Astrocyte (in vitro differentiated cells and primary cell): ENCODE results near the gene LRRC4C. TPM values are rescaled to one million over a fixed set of nuclear protein-coding genes. Genes with fewer than 3 reads are reported as not detected.

Source experiments
- DNase-seq: peaks from one replicate; pipeline ENCODE4 v3.0.0-alpha.2; 2010; ENCODE audit warnings: low read depth
- FAIRE-seq: peaks from 2 replicates; lab custom pipeline; 2011; peaks lifted over from hg19 to GRCh38; lab: Jason Lieb, UNC
- H2AFZ ChIP-seq: 2 replicates; pipeline ENCODE4 v1.6.0; 2012; ENCODE audit warnings: low read depth, low read length, inconsistent platforms
- H3K27ac ChIP-seq: 2 replicates; pipeline ENCODE4 v1.5.1; 2011; ENCODE audit warnings: low read depth, low read length, inconsistent platforms
- H3K27me3 ChIP-seq: 2 replicates; pipeline ENCODE4 v1.6.0; 2011; ENCODE audit warnings: low read length, inconsistent platforms; ENCODE audit not compliant: insufficient read depth
- H3K36me3 ChIP-seq: 2 replicates; pipeline ENCODE4 v1.5.1; 2011; ENCODE audit warnings: low read length, inconsistent platforms; ENCODE audit not compliant: insufficient read depth
- H3K4me1 ChIP-seq: 2 replicates; pipeline ENCODE4 v1.5.1; 2011; ENCODE audit warnings: low read length, inconsistent platforms; ENCODE audit not compliant: insufficient read depth
- H3K4me2 ChIP-seq: 2 replicates; pipeline ENCODE4 v1.6.0; 2012; ENCODE audit warnings: low read length, inconsistent platforms
- H3K4me3 ChIP-seq: 2 replicates; pipeline ENCODE4 v1.5.1; 2011; ENCODE audit warnings: low read depth, mild to moderate bottlenecking, low read length, inconsistent platforms; ENCODE audit not compliant: insufficient read depth
- H3K79me2 ChIP-seq: 2 replicates; pipeline ENCODE4 v1.6.0; 2012; ENCODE audit warnings: mild to moderate bottlenecking, low read length, inconsistent platforms; ENCODE audit not compliant: insufficient read depth
- H3K9ac ChIP-seq: 2 replicates; pipeline ENCODE4 v1.6.0; 2012; ENCODE audit warnings: mild to moderate bottlenecking, low read length, inconsistent platforms
- H3K9me3 ChIP-seq: 2 replicates; pipeline ENCODE4 v1.5.1; 2012; ENCODE audit warnings: low read depth, mild to moderate bottlenecking, low read length, inconsistent platforms; ENCODE audit not compliant: insufficient read depth
- H4K20me1 ChIP-seq: 2 replicates; pipeline ENCODE4 v1.6.0; 2012; ENCODE audit warnings: low read length, inconsistent platforms; ENCODE audit not compliant: insufficient read depth
- H3K27ac Mint-ChIP-seq: one replicate; pipeline ENCODE4 v1.8.0; 2021; ENCODE audit warnings: mild to moderate bottlenecking, mixed read lengths; ENCODE audit not compliant: unreplicated experiment
- H3K27me3 Mint-ChIP-seq: one replicate; pipeline ENCODE4 v1.8.0; 2021; ENCODE audit warnings: low read depth, mixed read lengths; ENCODE audit not compliant: unreplicated experiment
- H3K36me3 Mint-ChIP-seq: one replicate; pipeline ENCODE4 v1.8.0; 2021; ENCODE audit warnings: low read depth, mixed read lengths; ENCODE audit not compliant: unreplicated experiment
- H3K4me1 Mint-ChIP-seq: one replicate; pipeline ENCODE4 v1.8.0; 2021; ENCODE audit warnings: low read depth, mixed read lengths; ENCODE audit not compliant: unreplicated experiment
- H3K4me3 Mint-ChIP-seq: one replicate; pipeline ENCODE4 v1.8.0; 2021; ENCODE audit warnings: mild to moderate bottlenecking, moderate library complexity, mixed read lengths; ENCODE audit not compliant: unreplicated experiment
- H3K9me3 Mint-ChIP-seq: one replicate; pipeline ENCODE4 v1.8.0; 2021; ENCODE audit warnings: mild to moderate bottlenecking, mixed read lengths; ENCODE audit not compliant: unreplicated experiment
- EZH2 ChIP-seq: IDR thresholded peaks from 2 replicates; pipeline ENCODE4 v1.6.1; 2012; ENCODE audit warnings: mild to moderate bottlenecking, low read length, inconsistent platforms; ENCODE audit not compliant: insufficient read depth
- total RNA-seq: library from RNA; stranded (reverse); gene quantifications from 2 replicates; pipeline ENCODE4 v1.2.1, GENCODE V29; 2021
- TF ChIP-seq, protein P1 (sequence below): IDR thresholded peaks from 2 replicates; pipeline ENCODE4 v1.5.1; 2011; ENCODE audit warnings: low read depth, mild to moderate bottlenecking, inconsistent platforms, low read length, moderate library complexity; ENCODE audit not compliant: insufficient read depth

LRRC4C gene
- total RNA-seq, 1 donor from 2014 or later, result 9.0 TPM

GRCh38 chr11:40190294-40190693 lies 1269.2 kb downstream of the LRRC4C start:
- no peak overlapping the region for H3K4me2 ChIP-seq
- H3K79me2 ChIP-seq, result no peaks in the 10 kb centered on the region
- H4K20me1 ChIP-seq, result no peaks in the 10 kb centered on the region
- Mint-ChIP-seq H3K27me3 (no peaks in the 10 kb centered on the region), H3K27ac (no peak overlapping the region), H3K4me3 (no peak overlapping the region), H3K9me3 (no peaks in the 10 kb centered on the region), H3K4me1 (peaks cover 16% of the 10 kb centered on the region), H3K36me3 (no peaks in the 10 kb centered on the region)
- no peak overlapping the region for H3K9ac ChIP-seq
- H3K36me3 ChIP-seq, result no peaks in the 10 kb centered on the region
- H3K4me3 ChIP-seq, result no peak overlapping the region
- H2AFZ ChIP-seq, result no peak overlapping the region
- FAIRE-seq (no peak), DNase-seq (no peak)
- H3K27me3 ChIP-seq, result no peaks in the 10 kb centered on the region
- no peak for TF ChIP-seq EZH2
- TF ChIP-seq, protein P1, sequence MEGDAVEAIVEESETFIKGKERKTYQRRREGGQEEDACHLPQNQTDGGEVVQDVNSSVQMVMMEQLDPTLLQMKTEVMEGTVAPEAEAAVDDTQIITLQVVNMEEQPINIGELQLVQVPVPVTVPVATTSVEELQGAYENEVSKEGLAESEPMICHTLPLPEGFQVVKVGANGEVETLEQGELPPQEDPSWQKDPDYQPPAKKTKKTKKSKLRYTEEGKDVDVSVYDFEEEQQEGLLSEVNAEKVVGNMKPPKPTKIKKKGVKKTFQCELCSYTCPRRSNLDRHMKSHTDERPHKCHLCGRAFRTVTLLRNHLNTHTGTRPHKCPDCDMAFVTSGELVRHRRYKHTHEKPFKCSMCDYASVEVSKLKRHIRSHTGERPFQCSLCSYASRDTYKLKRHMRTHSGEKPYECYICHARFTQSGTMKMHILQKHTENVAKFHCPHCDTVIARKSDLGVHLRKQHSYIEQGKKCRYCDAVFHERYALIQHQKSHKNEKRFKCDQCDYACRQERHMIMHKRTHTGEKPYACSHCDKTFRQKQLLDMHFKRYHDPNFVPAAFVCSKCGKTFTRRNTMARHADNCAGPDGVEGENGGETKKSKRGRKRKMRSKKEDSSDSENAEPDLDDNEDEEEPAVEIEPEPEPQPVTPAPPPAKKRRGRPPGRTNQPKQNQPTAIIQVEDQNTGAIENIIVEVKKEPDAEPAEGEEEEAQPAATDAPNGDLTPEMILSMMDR, result no peak
- H3K4me1 ChIP-seq, result no peaks in the 10 kb centered on the region
- no peak overlapping the region for H3K27ac ChIP-seq
- H3K9me3 ChIP-seq, result no peaks in the 10 kb centered on the region

- no peaks in the 10 kb centered on the region for H3K9me3 ChIP-seq
- H3K4me3 ChIP-seq, result no peak overlapping the region
- H3K27ac Mint-ChIP-seq, result no peak overlapping the region
- H2AFZ ChIP-seq, result no peak overlapping the region
- no peaks in the 10 kb centered on the region for H3K79me2 ChIP-seq
- TF ChIP-seq EZH2, result no peak
- TF ChIP-seq, protein P1, result no peak
- FAIRE-seq (no peak), DNase-seq (no peak)
- no peak overlapping the region for H3K4me3 Mint-ChIP-seq
- H3K36me3 Mint-ChIP-seq, result no peaks in the 10 kb centered on the region
- H3K9ac ChIP-seq, result no peak overlapping the region
- H4K20me1 ChIP-seq, result no peaks in the 10 kb centered on the region
- H3K4me2 ChIP-seq, result no peak overlapping the region
- no peaks in the 10 kb centered on the region for H3K27me3 Mint-ChIP-seq
- H3K27ac ChIP-seq, result no peak overlapping the region
- H3K9me3 Mint-ChIP-seq, result no peaks in the 10 kb centered on the region
- peaks cover 16% of the 10 kb centered on the region for H3K4me1 Mint-ChIP-seq
- no peaks in the 10 kb centered on the region for H3K4me1 ChIP-seq
- no peaks in the 10 kb centered on the region for H3K36me3 ChIP-seq
- no peaks in the 10 kb centered on the region for H3K27me3 ChIP-seq
These were observed 1270.6 kb downstream of the LRRC4C start for GRCh38 chr11:40188848-40189247.

GRCh38 chr11:40187295-40187694 lies 1272.2 kb downstream of the LRRC4C start:
- H3K9me3 ChIP-seq, result no peaks in the 10 kb centered on the region
- H3K27ac ChIP-seq, result no peak overlapping the region
- H3K9me3 Mint-ChIP-seq, result no peaks in the 10 kb centered on the region
- no peak overlapping the region for H2AFZ ChIP-seq
- no peak overlapping the region for H3K27ac Mint-ChIP-seq
- no peaks in the 10 kb centered on the region for H3K79me2 ChIP-seq
- H3K4me3 ChIP-seq, result no peak overlapping the region
- no peaks in the 10 kb centered on the region for H3K27me3 Mint-ChIP-seq
- no peak for DNase-seq
- H3K4me1 ChIP-seq, result no peaks in the 10 kb centered on the region
- H3K4me1 Mint-ChIP-seq, result peaks cover 14% of the 10 kb centered on the region
- no peaks in the 10 kb centered on the region for H3K27me3 ChIP-seq
- FAIRE-seq, result no peak
- no peak for TF ChIP-seq EZH2
- TF ChIP-seq, protein P1, result no peak
- H3K36me3 ChIP-seq, result no peaks in the 10 kb centered on the region
- no peaks in the 10 kb centered on the region for H4K20me1 ChIP-seq
- H3K4me3 Mint-ChIP-seq, result no peak overlapping the region
- no peak overlapping the region for H3K4me2 ChIP-seq
- no peak overlapping the region for H3K9ac ChIP-seq
- H3K36me3 Mint-ChIP-seq, result no peaks in the 10 kb centered on the region
